Sigmoid colon (tissue), 4 donors: ENCODE measurements around the gene TBCD.

Experiments used
- EP300 ChIP-seq, 4 donors: sonication (generic); formaldehyde crosslinking; IDR thresholded peaks; one replicate each; pipeline ENCODE4 v1.6.1; 2017; ENCODE audit warnings: antibody characterized with exemption in 4 of 4
- POLR2A ChIP-seq, 2 donors: fragments of 450-650 bp; IDR thresholded peaks; one replicate each; pipeline ENCODE4 v1.6.1; 2016; ENCODE audit warnings: antibody characterized with exemption in 2 of 2, mild to moderate bottlenecking in 2 of 2, moderate library complexity in 2 of 2
- TF ChIP-seq, protein P1 (sequence below), 4 experiments: fragments of 450-650 bp in 3 of 4; fragments of 200-600 bp in 1 of 4; IDR thresholded peaks; one replicate each; pipeline ENCODE4 v1.5.1; 2016 to 2019; ENCODE audit warnings: antibody characterized with exemption in 4 of 4, mild to moderate bottlenecking in 3 of 4, moderate library complexity in 2 of 4

DNA sequence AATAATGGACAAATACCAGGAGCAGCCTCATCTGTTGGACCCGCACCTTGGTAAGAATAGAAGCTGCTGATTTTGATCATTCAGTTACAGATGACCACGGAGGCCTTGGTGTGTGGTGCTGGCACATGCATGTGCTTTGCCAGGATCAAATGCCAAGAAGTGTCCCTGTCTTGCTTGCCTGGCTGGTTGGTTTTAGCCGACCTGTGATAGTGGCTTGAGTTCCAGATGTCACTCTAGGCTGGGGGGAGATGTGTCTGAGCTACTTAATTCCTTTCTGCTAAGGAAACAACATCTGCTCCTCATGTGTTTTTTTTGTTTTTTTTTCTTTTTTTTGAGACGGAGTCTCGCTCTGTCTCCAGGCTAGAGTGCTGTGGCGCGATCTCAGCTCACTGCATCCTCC lies 4.3 kb downstream of the TBCD start:
- TF ChIP-seq, protein P1, sequence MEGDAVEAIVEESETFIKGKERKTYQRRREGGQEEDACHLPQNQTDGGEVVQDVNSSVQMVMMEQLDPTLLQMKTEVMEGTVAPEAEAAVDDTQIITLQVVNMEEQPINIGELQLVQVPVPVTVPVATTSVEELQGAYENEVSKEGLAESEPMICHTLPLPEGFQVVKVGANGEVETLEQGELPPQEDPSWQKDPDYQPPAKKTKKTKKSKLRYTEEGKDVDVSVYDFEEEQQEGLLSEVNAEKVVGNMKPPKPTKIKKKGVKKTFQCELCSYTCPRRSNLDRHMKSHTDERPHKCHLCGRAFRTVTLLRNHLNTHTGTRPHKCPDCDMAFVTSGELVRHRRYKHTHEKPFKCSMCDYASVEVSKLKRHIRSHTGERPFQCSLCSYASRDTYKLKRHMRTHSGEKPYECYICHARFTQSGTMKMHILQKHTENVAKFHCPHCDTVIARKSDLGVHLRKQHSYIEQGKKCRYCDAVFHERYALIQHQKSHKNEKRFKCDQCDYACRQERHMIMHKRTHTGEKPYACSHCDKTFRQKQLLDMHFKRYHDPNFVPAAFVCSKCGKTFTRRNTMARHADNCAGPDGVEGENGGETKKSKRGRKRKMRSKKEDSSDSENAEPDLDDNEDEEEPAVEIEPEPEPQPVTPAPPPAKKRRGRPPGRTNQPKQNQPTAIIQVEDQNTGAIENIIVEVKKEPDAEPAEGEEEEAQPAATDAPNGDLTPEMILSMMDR (IDR thresholded peaks at IDR 0.05), result no peak
- TF ChIP-seq POLR2A (IDR thresholded peaks at IDR 0.05) (no peak), EP300 (IDR thresholded peaks at IDR 0.05) (no peak)
